ENCODE results near the gene GHRHR. TPM values are rescaled to one million over a fixed set of nuclear protein-coding genes. Genes with fewer than 3 reads are reported as not detected.

GHRHR gene
- total and polyA plus RNA-seq, 2 experiments from 2014 or later: 12.2 TPM; not detected in 1

DNA sequence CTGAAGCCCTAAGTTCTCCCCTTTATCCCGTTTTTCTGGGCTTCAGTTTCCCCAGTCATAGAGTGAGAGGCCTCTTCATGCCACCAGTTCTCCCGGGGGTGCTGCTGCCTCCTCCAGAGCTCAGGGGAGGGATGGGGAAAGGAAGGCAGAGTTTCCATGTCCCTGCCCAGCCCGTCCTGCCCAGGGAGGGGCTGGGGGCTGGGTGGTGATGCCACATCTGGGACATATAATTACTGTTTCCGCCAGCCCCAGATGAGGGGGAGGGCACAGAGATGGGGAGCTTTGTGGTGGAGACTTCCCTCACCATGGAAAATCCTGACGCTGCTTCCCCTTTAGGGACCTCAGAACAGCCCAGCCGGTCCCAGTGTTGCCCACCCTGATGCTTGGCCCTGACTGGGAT, 48.0 kb upstream of the GHRHR start:
- Histone ChIP-seq H3K4me2 (peak overlapping the region; percentile 46), H3K4me3 (no peak overlapping the region), H3K9me3 (ENCODE audit: low read depth) (no peaks in the 10 kb centered on the region), H3K9me2 (replicated peaks; ENCODE audit: insufficient read depth) (no peaks in the 10 kb centered on the region), H3K4me1 (ENCODE audit: insufficient read depth) (peaks cover 30% of the 10 kb centered on the region), H3K27ac (no peak overlapping the region), H4K20me1 (ENCODE audit: insufficient read depth, poor library complexity, severe bottlenecking) (no peaks in the 10 kb centered on the region), H3K79me2 (no peaks in the 10 kb centered on the region), H3K36me3 (replicated peaks; ENCODE audit: insufficient read depth, low read depth) (no peaks in the 10 kb centered on the region), H2AFZ (no peak overlapping the region), H3K27me3 (no peaks in the 10 kb centered on the region)
- DNase-seq (ENCODE audit: low spot score): no peak
- TF ChIP-seq EZH2 (IDR thresholded peaks at IDR 0.05; ENCODE audit: borderline replicate concordance): no peak
- no peak for TF ChIP-seq EZH2phosphoT487 (IDR thresholded peaks at IDR 0.05; ENCODE audit: low read depth, severe bottlenecking, unreplicated experiment)
- TF ChIP-seq, protein P1, sequence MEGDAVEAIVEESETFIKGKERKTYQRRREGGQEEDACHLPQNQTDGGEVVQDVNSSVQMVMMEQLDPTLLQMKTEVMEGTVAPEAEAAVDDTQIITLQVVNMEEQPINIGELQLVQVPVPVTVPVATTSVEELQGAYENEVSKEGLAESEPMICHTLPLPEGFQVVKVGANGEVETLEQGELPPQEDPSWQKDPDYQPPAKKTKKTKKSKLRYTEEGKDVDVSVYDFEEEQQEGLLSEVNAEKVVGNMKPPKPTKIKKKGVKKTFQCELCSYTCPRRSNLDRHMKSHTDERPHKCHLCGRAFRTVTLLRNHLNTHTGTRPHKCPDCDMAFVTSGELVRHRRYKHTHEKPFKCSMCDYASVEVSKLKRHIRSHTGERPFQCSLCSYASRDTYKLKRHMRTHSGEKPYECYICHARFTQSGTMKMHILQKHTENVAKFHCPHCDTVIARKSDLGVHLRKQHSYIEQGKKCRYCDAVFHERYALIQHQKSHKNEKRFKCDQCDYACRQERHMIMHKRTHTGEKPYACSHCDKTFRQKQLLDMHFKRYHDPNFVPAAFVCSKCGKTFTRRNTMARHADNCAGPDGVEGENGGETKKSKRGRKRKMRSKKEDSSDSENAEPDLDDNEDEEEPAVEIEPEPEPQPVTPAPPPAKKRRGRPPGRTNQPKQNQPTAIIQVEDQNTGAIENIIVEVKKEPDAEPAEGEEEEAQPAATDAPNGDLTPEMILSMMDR (IDR thresholded peaks at IDR 0.05; ENCODE audit: poor library complexity): no peak
- WGBS (ENCODE audit: low lambda C conversion rate, missing lambda C conversion rate): 63% methylated on average over 5 of the region's 6 CpGs

DNA sequence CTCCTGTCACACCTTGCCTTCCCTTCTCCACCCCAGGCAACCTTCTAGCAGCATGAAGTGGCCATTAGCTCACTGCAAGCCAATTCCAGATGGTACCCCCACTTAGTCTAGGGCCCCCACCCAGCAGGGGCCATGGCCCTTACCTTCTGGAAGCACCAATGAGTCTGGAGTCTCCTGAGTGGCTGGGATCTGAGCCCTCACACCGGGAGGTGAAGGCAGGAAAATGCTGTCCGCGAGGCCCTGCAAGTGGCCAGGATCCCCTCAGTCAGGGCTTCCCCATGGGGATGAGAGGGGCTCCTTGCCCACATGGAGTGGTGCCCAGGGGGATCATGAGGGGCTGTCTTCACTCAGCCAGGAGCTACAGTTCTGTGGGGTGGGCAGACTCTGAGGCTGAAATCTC, 47.5 kb upstream of the GHRHR start:
- Histone ChIP-seq H3K79me2 (no peaks in the 10 kb centered on the region), H3K4me3 (no peak overlapping the region)

DNA sequence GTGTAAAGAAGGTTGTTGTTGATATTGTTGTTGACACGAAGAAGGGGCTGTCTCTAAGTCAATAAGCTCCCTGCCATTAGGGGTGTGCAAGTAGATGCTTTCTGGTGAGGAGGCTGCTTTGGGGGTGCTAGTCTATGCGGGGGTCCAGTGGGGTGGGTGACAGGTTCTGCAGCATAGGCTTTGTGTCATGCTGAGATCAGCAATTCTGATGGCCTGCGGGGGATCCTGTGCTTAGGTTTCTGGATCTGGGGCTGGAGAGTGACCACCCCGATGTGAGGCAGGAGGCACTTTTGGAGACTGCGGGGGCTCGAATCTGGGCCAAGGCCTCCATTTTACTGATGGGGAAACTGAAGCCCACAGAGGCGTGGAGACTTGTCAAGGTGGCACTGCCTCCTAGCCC, 47.0 kb upstream of the GHRHR start:
- Histone ChIP-seq H3K36me3 (replicated peaks; ENCODE audit: insufficient read depth, low read depth) (no peaks in the 10 kb centered on the region), H4K20me1 (ENCODE audit: insufficient read depth, poor library complexity, severe bottlenecking) (no peaks in the 10 kb centered on the region), H3K4me3 (no peak overlapping the region), H3K9me2 (replicated peaks; ENCODE audit: insufficient read depth) (no peaks in the 10 kb centered on the region), H3K9me3 (ENCODE audit: low read depth) (no peaks in the 10 kb centered on the region), H3K79me2 (no peaks in the 10 kb centered on the region), H3K27ac (no peak overlapping the region), H3K4me2 (no peak overlapping the region), H3K4me1 (ENCODE audit: insufficient read depth) (peaks cover 27% of the 10 kb centered on the region), H3K27me3 (no peaks in the 10 kb centered on the region), H2AFZ (no peak overlapping the region)
- no peak for DNase-seq (ENCODE audit: low spot score)
- WGBS (ENCODE audit: low lambda C conversion rate, missing lambda C conversion rate): 84% methylated on average over 7 of the region's 7 CpGs
- TF ChIP-seq EZH2phosphoT487 (IDR thresholded peaks at IDR 0.05; ENCODE audit: low read depth, severe bottlenecking, unreplicated experiment) (no peak), EZH2 (IDR thresholded peaks at IDR 0.05; ENCODE audit: borderline replicate concordance) (no peak)
- TF ChIP-seq, protein P1 (IDR thresholded peaks at IDR 0.05; ENCODE audit: poor library complexity): no peak

More for the DNA sequence above, 47.5 kb upstream of the GHRHR start:
- Histone ChIP-seq H3K27ac (no peak overlapping the region), H3K36me3 (replicated peaks; ENCODE audit: insufficient read depth, low read depth) (no peaks in the 10 kb centered on the region), H3K27me3 (no peaks in the 10 kb centered on the region), H3K4me2 (no peak overlapping the region), H4K20me1 (ENCODE audit: insufficient read depth, poor library complexity, severe bottlenecking) (no peaks in the 10 kb centered on the region), H3K4me1 (ENCODE audit: insufficient read depth) (peaks cover 28% of the 10 kb centered on the region), H2AFZ (no peak overlapping the region), H3K9me2 (replicated peaks; ENCODE audit: insufficient read depth) (no peaks in the 10 kb centered on the region), H3K9me3 (ENCODE audit: low read depth) (no peaks in the 10 kb centered on the region)
- DNase-seq (ENCODE audit: low spot score): no peak
- TF ChIP-seq EZH2phosphoT487 (IDR thresholded peaks at IDR 0.05; ENCODE audit: low read depth, severe bottlenecking, unreplicated experiment): no peak
- TF ChIP-seq, protein P1 (IDR thresholded peaks at IDR 0.05; ENCODE audit: poor library complexity): no peak
- WGBS (ENCODE audit: low lambda C conversion rate, missing lambda C conversion rate): 67% methylated on average over 3 of the region's 3 CpGs

All from hepatocyte (in vitro differentiated cells).